ENCODE data around the gene COPB2.
A peak's percentile ranks its signal among the peaks of the same experiment; 100 is the strongest.
"Not testable (repeated sequence)": the region's sequence is repeated elsewhere in the genome, so short reads cannot be mapped to it uniquely, and the experiment has no call there.

COPB2 gene

GRCh38 chr3:139355476-139355875 lies 34.0 kb downstream of the COPB2 start:
- Mint-ChIP-seq H3K27ac (peak overlapping the region; percentile 82), H3K4me3 (no peak overlapping the region), H3K36me3 (ENCODE audit: low read depth) (peaks cover 78% of the 10 kb centered on the region), H3K9me3 (no peaks in the 10 kb centered on the region), H3K27me3 (no peaks in the 10 kb centered on the region), H3K4me1 (ENCODE audit: low read depth) (peaks cover 56% of the 10 kb centered on the region)

GRCh38 chr3:139354661-139355060 lies 34.8 kb downstream of the COPB2 start:
- no peaks in the 10 kb centered on the region for H3K9me3 Mint-ChIP-seq
- peaks cover 76% of the 10 kb centered on the region for H3K36me3 Mint-ChIP-seq (ENCODE audit: low read depth)
- no peaks in the 10 kb centered on the region for H3K27me3 Mint-ChIP-seq
- no peak overlapping the region for H3K4me3 Mint-ChIP-seq
- H3K27ac Mint-ChIP-seq: peak overlapping the region; percentile 62
- H3K4me1 Mint-ChIP-seq (ENCODE audit: low read depth): peaks cover 56% of the 10 kb centered on the region

- Mint-ChIP-seq H3K27me3 (no peaks in the 10 kb centered on the region), H3K4me3 (no peak overlapping the region), H3K4me1 (ENCODE audit: low read depth) (peaks cover 51% of the 10 kb centered on the region), H3K27ac (no peak overlapping the region), H3K9me3 (no peaks in the 10 kb centered on the region), H3K36me3 (ENCODE audit: low read depth) (peaks cover 76% of the 10 kb centered on the region)
Measured at GRCh38 chr3:139353920-139354556, 35.4 kb downstream of the COPB2 start.

GRCh38 chr3:139346771-139347170 lies 42.7 kb downstream of the COPB2 start:
- no peak overlapping the region for H3K4me3 Mint-ChIP-seq
- peaks cover 32% of the 10 kb centered on the region for H3K36me3 Mint-ChIP-seq (ENCODE audit: low read depth)
- peaks cover 4% of the 10 kb centered on the region for H3K9me3 Mint-ChIP-seq
- peaks cover 1% of the 10 kb centered on the region for H3K27me3 Mint-ChIP-seq
- peaks cover 8% of the 10 kb centered on the region for H3K4me1 Mint-ChIP-seq (ENCODE audit: low read depth)
- no peak overlapping the region for H3K27ac Mint-ChIP-seq

- Mint-ChIP-seq H3K4me1 (ENCODE audit: low read depth) (peaks cover 19% of the 10 kb centered on the region), H3K27ac (no peak within 1 kb of the TSS), H3K36me3 (ENCODE audit: low read depth) (peaks cover 13% of the 10 kb centered on the region), H3K9me3 (peaks cover 4% of the 10 kb centered on the region), H3K4me3 (peak within 1 kb of the TSS; percentile 47), H3K27me3 (peaks cover 12% of the 10 kb centered on the region)
Measured at GRCh38 chr3:139343895-139344856, 45.3 kb downstream of the COPB2 start, which contains the start of gene MRPS22. Gene MRPS22 (plus strand): TSS chr3:139344020. CDS start chr3:139344027, 7 bp downstream.

GRCh38 chr3:139342054-139342453 lies 47.4 kb downstream of the COPB2 start:
- Mint-ChIP-seq H3K9me3 (peaks cover 4% of the 10 kb centered on the region), H3K27me3 (peaks cover 25% of the 10 kb centered on the region), H3K27ac (no peak overlapping the region), H3K4me3 (no peak overlapping the region), H3K4me1 (ENCODE audit: low read depth) (peaks cover 30% of the 10 kb centered on the region), H3K36me3 (ENCODE audit: low read depth) (no peaks in the 10 kb centered on the region)

- H3K27me3 Mint-ChIP-seq: peaks cover 28% of the 10 kb centered on the region
- no peak overlapping the region for H3K4me3 Mint-ChIP-seq
- no peaks in the 10 kb centered on the region for H3K36me3 Mint-ChIP-seq (ENCODE audit: low read depth)
- no peak overlapping the region for H3K27ac Mint-ChIP-seq
- peaks cover 30% of the 10 kb centered on the region for H3K4me1 Mint-ChIP-seq (ENCODE audit: low read depth)
- H3K9me3 Mint-ChIP-seq: peaks cover 4% of the 10 kb centered on the region
Measured at GRCh38 chr3:139340784-139341183, 48.7 kb downstream of the COPB2 start.

- Mint-ChIP-seq H3K9me3 (peaks cover 4% of the 10 kb centered on the region), H3K4me1 (ENCODE audit: low read depth) (peaks cover 30% of the 10 kb centered on the region), H3K27me3 (peaks cover 28% of the 10 kb centered on the region), H3K4me3 (peak overlapping the region; percentile 35), H3K36me3 (ENCODE audit: low read depth) (no peaks in the 10 kb centered on the region), H3K27ac (peak overlapping the region; percentile 43)
Measured at GRCh38 chr3:139339219-139339906, 50.1 kb downstream of the COPB2 start.

- H3K27me3 Mint-ChIP-seq: peaks cover 32% of the 10 kb centered on the region
- peaks cover 4% of the 10 kb centered on the region for H3K9me3 Mint-ChIP-seq
- H3K4me1 Mint-ChIP-seq (ENCODE audit: low read depth): peaks cover 27% of the 10 kb centered on the region
- no peaks in the 10 kb centered on the region for H3K36me3 Mint-ChIP-seq (ENCODE audit: low read depth)
- peak overlapping the region; percentile 43 for H3K27ac Mint-ChIP-seq
- no peak overlapping the region for H3K4me3 Mint-ChIP-seq
Measured at GRCh38 chr3:139338405-139338804, 51.0 kb downstream of the COPB2 start.

GRCh38 chr3:139334675-139335074 lies 54.8 kb downstream of the COPB2 start:
- peaks cover 16% of the 10 kb centered on the region for H3K4me1 Mint-ChIP-seq (ENCODE audit: low read depth)
- H3K27ac Mint-ChIP-seq; H3K36me3 Mint-ChIP-seq (ENCODE audit: low read depth); H3K4me3 Mint-ChIP-seq; H3K9me3 Mint-ChIP-seq: not testable (repeated sequence)
- peaks cover 46% of the 10 kb centered on the region for H3K27me3 Mint-ChIP-seq

GRCh38 chr3:139332092-139332491 lies 57.4 kb downstream of the COPB2 start:
- Mint-ChIP-seq H3K27ac (no peak overlapping the region), H3K4me1 (ENCODE audit: low read depth) (peaks cover 13% of the 10 kb centered on the region), H3K4me3 (no peak overlapping the region), H3K9me3 (no peaks in the 10 kb centered on the region), H3K27me3 (peaks cover 33% of the 10 kb centered on the region), H3K36me3 (ENCODE audit: low read depth) (no peaks in the 10 kb centered on the region)

GRCh38 chr3:139329364-139329850 lies 60.0 kb downstream of the COPB2 start:
- Mint-ChIP-seq H3K27ac (no peak overlapping the region), H3K9me3 (no peaks in the 10 kb centered on the region), H3K36me3 (ENCODE audit: low read depth) (no peaks in the 10 kb centered on the region), H3K27me3 (peaks cover 30% of the 10 kb centered on the region), H3K4me1 (ENCODE audit: low read depth) (peaks cover 13% of the 10 kb centered on the region), H3K4me3 (peak overlapping the region; percentile 36)

GRCh38 chr3:139328356-139328755 lies 61.1 kb downstream of the COPB2 start:
- H3K27ac Mint-ChIP-seq: no peak overlapping the region
- H3K4me3 Mint-ChIP-seq: no peak overlapping the region
- no peaks in the 10 kb centered on the region for H3K36me3 Mint-ChIP-seq (ENCODE audit: low read depth)
- H3K9me3 Mint-ChIP-seq: no peaks in the 10 kb centered on the region
- H3K27me3 Mint-ChIP-seq: peaks cover 25% of the 10 kb centered on the region
- H3K4me1 Mint-ChIP-seq (ENCODE audit: low read depth): peaks cover 13% of the 10 kb centered on the region

GRCh38 chr3:139327861-139328260 lies 61.6 kb downstream of the COPB2 start:
- Mint-ChIP-seq H3K36me3 (ENCODE audit: low read depth) (no peaks in the 10 kb centered on the region), H3K9me3 (no peaks in the 10 kb centered on the region), H3K27me3 (peaks cover 22% of the 10 kb centered on the region), H3K4me3 (no peak overlapping the region), H3K27ac (no peak overlapping the region), H3K4me1 (ENCODE audit: low read depth) (peaks cover 13% of the 10 kb centered on the region)

GRCh38 chr3:139327231-139327630 lies 62.2 kb downstream of the COPB2 start:
- Mint-ChIP-seq H3K36me3 (ENCODE audit: low read depth) (no peaks in the 10 kb centered on the region), H3K4me1 (ENCODE audit: low read depth) (peaks cover 13% of the 10 kb centered on the region), H3K27ac (no peak overlapping the region), H3K9me3 (no peaks in the 10 kb centered on the region), H3K27me3 (peaks cover 16% of the 10 kb centered on the region), H3K4me3 (no peak overlapping the region)

Data from stimulated activated naive CD8-positive, alpha-beta T cell treated with anti-CD3 and anti-CD28 coated beads, Interleukin-15, Interleukin-2, amounts not matched to agents 100 ng/mL and 50 ng/mL, for 24 hours (primary cell).